Tibial nerve (tissue), 4 donors: ENCODE measurements around the gene TTC14. TPM values are rescaled to one million over a fixed set of nuclear protein-coding genes. Genes with fewer than 3 reads are reported as not detected.
"Not testable (repeated sequence)": the region's sequence is repeated elsewhere in the genome, so short reads cannot be mapped to it uniquely, and the experiment has no call there.

Source experiments
- DNase-seq, 2 donors: peaks; one replicate each; pipeline ENCODE4 v3.0.0-alpha.2; 2019; ENCODE audit warnings: low spot score in 2 of 2
- H3K27ac ChIP-seq, 4 donors: fragments of 200-600 bp; sonication (generic) in 3 of 4; one replicate each; pipeline ENCODE4 v1.5.1; 2017 to 2019; ENCODE audit warnings: mild to moderate bottlenecking in 1 of 4
- H3K27me3 ChIP-seq, 2 donors: fragments of 200-600 bp; sonication (generic) in 1 of 2; one replicate each; pipeline versions ENCODE4 v1.5.1 to v1.6.0; 2017 to 2019
- H3K36me3 ChIP-seq, 3 donors: fragments of 200-600 bp; sonication (generic); one replicate each; pipeline ENCODE4 v1.5.1; 2018 to 2019
- H3K4me1 ChIP-seq, 4 donors: fragments of 200-600 bp; sonication (generic) in 3 of 4; one replicate each; pipeline ENCODE4 v1.5.1; 2017 to 2019
- H3K4me3 ChIP-seq, 4 donors: fragments of 200-600 bp; sonication (generic) in 3 of 4; one replicate each; pipeline ENCODE4 v1.5.1; 2017 to 2019; ENCODE audit warnings: mild to moderate bottlenecking in 1 of 4, moderate library complexity in 1 of 4
- H3K9me3 ChIP-seq, 4 donors: fragments of 200-600 bp; sonication (generic) in 3 of 4; one replicate each; pipeline ENCODE4 v1.5.1; 2017 to 2019
- CTCF ChIP-seq, 5 experiments: fragments of 200-600 bp in 3 of 5; fragments of 450-650 bp in 2 of 5; sonication (generic) in 3 of 5; IDR thresholded peaks; one replicate each; pipeline ENCODE4 v1.5.1; 2016 to 2019; ENCODE audit warnings: antibody characterized with exemption in 5 of 5, mild to moderate bottlenecking in 3 of 5, moderate library complexity in 2 of 5
- EP300 ChIP-seq, 2 donors: sonication (generic); formaldehyde crosslinking; IDR thresholded peaks; one replicate each; pipeline ENCODE4 v1.6.1; 2017; ENCODE audit warnings: antibody characterized with exemption in 2 of 2, mild to moderate bottlenecking in 1 of 2
- POLR2A ChIP-seq, 2 donors: fragments of 450-650 bp; IDR thresholded peaks; one replicate each; pipeline ENCODE4 v1.6.1; 2017; ENCODE audit warnings: antibody characterized with exemption in 2 of 2, mild to moderate bottlenecking in 2 of 2, moderate library complexity in 2 of 2
- WGBS, 2 donors: methylation state at CpG; one replicate each; pipeline ENCODE4 v1.1.5; 2018; 5-methylcytosine and 5-hydroxymethylcytosine counted together
- total RNA-seq, 4 donors: library from RNA; depleted of rRNA; stranded (reverse); fragments of >200 nt; gene quantifications; one replicate each; pipeline ENCODE4 v1.1.0, GENCODE V29; 2016

TTC14 gene
- total RNA-seq, 4 donors from 2014 or later = 41.4 to 88.1 (median 80.7) TPM

DNA sequence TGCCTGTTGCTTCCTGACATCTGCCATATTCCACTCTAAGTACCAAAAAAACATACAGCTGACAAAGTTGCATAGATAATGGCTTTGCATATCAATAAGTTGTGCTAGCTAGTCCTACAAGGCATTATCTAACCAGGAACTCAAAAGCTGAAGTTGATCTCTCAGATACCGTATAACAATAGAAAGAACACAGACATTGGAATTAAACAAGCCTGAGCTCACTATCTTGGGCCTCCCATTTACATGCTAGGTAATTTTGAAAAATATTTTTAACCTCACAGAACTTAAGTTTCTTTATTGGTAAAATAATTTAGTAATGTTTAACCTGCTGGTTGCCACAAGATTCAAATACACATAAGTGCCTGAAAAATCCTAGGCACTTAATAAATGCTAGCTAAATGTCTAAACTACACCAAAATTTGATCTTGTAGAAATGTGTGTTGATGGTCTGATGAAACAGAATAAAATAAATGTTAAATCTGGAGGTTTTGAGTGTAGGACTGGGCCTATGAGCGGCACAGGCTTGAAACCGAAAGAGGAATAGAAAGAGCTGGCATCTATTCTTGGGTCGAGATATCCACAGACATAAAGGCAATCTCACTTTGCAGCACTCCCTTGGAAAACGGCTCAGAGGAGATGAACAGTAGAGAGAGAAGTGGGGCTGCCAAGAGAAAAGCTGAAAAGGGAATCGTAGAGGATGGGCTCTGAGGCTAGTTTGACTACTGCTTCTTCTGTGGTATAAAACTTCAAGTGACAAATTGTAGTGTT is 29.9 kb upstream of the TTC14 start:
- Histone ChIP-seq H3K4me1 (no peaks in the 10 kb centered on the region), H3K36me3 (no peaks in the 10 kb centered on the region), H3K4me3 (no peak overlapping the region), H3K27ac (no peak overlapping the region), H3K27me3 (no peaks in the 10 kb centered on the region), H3K9me3 (no peaks in the 10 kb centered on the region)
- DNase-seq = no peak
- no peak for TF ChIP-seq EP300 (IDR thresholded peaks at IDR 0.05)
- TF ChIP-seq POLR2A (IDR thresholded peaks at IDR 0.05) = no peak
- TF ChIP-seq CTCF (IDR thresholded peaks at IDR 0.05) = no peak
- WGBS, 2 donors = 87% methylated on average over 6 of the region's 6 CpGs

- Histone ChIP-seq H3K4me1 (no peaks in the 10 kb centered on the region), H3K9me3 (no peaks in the 10 kb centered on the region), H3K27me3 (no peaks in the 10 kb centered on the region), H3K36me3 (no peaks in the 10 kb centered on the region), H3K4me3 (no peak overlapping the region), H3K27ac (no peak overlapping the region)
- TF ChIP-seq POLR2A (IDR thresholded peaks at IDR 0.05) = no peak
- no peak for TF ChIP-seq EP300 (IDR thresholded peaks at IDR 0.05)
- TF ChIP-seq CTCF (IDR thresholded peaks at IDR 0.05) = no peak
- WGBS, 2 donors = 79 to 86% methylated on average over 3 of the region's 3 CpGs
- no peak for DNase-seq
Observed at GRCh38 chr3:180575571-180575970, 26.4 kb upstream of the TTC14 start.

- no peaks in the 10 kb centered on the region for H3K4me1 ChIP-seq
- TF ChIP-seq EP300 (IDR thresholded peaks at IDR 0.05) (no peak), POLR2A (IDR thresholded peaks at IDR 0.05) (no peak), CTCF (IDR thresholded peaks at IDR 0.05) (no peak)
- DNase-seq = no peak
- no peaks in the 10 kb centered on the region for H3K36me3 ChIP-seq
- H3K9me3 ChIP-seq = no peaks in the 10 kb centered on the region
- H3K27ac ChIP-seq = no peak overlapping the region
- no peaks in the 10 kb centered on the region for H3K27me3 ChIP-seq
- WGBS, 2 donors = 81 to 86% methylated on average over 1 of the region's 1 CpG
- no peak overlapping the region for H3K4me3 ChIP-seq
Observed at GRCh38 chr3:180580934-180581333, 21.0 kb upstream of the TTC14 start.

GRCh38 chr3:180590396-180590795 is 11.6 kb upstream of the TTC14 start:
- H3K9me3 ChIP-seq = no peaks in the 10 kb centered on the region
- H3K4me1 ChIP-seq = no peaks in the 10 kb centered on the region
- H3K36me3 ChIP-seq = no peaks in the 10 kb centered on the region
- no peak overlapping the region for H3K27ac ChIP-seq
- H3K27me3 ChIP-seq = no peaks in the 10 kb centered on the region
- H3K4me3 ChIP-seq = no peak overlapping the region
- no peak for DNase-seq
- 95 to 97% methylated on average over 14 to 23 of the region's 23 CpGs for WGBS, 2 donors
- TF ChIP-seq CTCF (IDR thresholded peaks at IDR 0.05) (no peak), POLR2A (IDR thresholded peaks at IDR 0.05) (no peak), EP300 (IDR thresholded peaks at IDR 0.05) (no peak)

DNA sequence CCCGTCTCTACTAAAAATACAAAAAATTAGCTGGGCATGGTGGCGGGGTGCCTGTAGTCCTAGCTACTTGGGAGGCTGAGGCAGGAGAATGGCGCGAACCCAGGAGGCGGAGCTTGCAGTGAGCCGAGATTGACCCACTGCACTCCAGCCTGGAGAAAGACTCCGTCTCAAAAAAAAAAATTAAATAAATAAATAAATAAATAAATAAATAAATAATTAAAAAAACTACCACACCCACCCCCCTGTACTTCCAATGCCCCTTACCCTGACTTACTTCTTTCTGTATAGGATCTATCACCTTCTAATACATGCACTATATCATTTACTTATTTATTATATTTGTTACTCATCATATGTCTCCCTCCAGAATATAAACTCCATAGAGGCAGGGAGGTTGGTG is 8.3 kb upstream of the TTC14 start:
- not testable (repeated sequence) for H3K27ac ChIP-seq, H3K4me1 ChIP-seq, DNase-seq, H3K4me3 ChIP-seq, H3K36me3 ChIP-seq, H3K27me3 ChIP-seq, H3K9me3 ChIP-seq
- 90 to 95% methylated on average over 7 of the region's 7 CpGs for WGBS, 2 donors
